ENCODE results near the gene XRCC1.

XRCC1 gene

DNA sequence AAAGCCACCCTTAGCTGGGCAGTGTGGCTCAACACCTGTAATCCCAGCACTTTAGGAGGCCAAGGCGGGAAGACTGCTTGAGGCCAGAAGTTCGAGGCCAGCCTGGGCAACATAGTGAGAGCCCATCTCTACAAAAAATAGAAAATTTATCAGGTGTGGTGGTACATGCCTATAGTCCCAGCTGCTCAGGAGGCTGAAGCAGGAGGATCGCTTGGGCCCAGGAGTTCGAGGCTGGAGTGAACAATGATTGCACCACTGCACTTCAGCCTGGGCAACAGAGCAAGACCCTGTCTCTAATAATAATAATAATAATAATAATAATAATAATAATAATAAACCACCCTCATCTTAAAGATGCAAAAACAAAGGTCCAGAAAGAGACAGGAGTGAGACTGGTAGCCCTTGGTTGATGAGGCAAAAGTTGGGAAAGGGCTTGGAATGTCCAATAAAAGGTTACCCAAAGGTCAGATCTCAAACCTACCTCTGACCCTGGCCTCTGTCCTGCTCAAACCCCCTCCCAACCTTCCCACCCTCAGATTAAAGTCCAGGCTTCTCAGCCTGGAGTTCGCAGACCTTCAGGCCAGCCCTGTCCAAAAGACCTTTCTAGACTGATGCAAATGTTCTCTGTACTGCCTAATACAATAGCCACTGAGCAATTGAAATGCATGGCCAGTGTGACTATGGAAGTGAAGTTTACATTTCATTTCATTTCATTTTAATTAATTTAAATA, 33.2 kb downstream of the XRCC1 start:
- no peaks in the 10 kb centered on the region for H3K4me1 ChIP-seq (ENCODE audit: insufficient read depth, low read length)
- H3K4me3 ChIP-seq (ENCODE audit: low read length), result no peak overlapping the region
- H3K27me3 ChIP-seq (ENCODE audit: insufficient read depth, low read length), result no peaks in the 10 kb centered on the region
- peaks cover 21% of the 10 kb centered on the region for H3K9me3 ChIP-seq (ENCODE audit: low read length)
- peaks cover 88% of the 10 kb centered on the region for H3K36me3 ChIP-seq (ENCODE audit: insufficient read depth, low read length)
- H2AFZ ChIP-seq (ENCODE audit: low read depth, low read length), result no peak overlapping the region

DNA sequence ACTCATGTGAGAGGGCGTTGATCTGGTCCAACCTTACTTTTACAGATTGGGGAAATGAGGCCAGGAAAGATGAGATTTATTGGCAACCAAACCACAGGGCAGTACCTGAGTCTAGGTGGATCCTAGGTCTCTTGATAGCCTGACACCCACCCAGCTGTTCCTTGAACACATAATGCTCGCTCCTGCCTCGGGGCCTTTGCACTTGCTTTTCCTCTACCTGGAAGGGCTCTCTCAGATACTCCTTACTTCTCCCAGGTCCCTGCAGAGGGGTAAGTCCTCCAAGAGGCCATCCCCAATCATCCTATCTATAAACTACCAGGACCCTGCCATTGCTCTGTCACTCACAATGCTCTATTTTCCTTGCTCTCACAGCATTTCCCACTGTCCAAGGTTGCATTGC, 34.9 kb downstream of the XRCC1 start:
- peaks cover 79% of the 10 kb centered on the region for H3K36me3 ChIP-seq (ENCODE audit: insufficient read depth, low read length)

DNA sequence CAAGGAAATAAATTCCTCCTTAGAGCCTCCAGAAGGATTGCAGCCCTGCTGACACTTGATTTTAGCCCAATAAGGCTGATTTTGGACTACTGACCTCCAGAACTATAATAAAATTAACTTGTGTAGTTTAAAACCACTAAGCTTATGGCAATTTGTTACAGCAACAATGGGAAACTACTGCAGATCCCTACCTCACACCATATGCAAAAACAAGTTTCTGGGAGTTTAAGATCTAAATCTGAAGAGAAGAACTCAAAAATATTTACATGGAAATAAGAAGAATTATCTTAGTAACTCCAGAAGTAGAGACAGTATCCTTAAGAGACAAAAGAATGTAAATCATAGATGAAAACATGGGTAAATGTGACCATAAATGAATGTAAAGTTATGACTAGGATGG, 36.4 kb downstream of the XRCC1 start:
- H2AFZ ChIP-seq (ENCODE audit: low read depth, low read length), result no peak overlapping the region
- H3K27me3 ChIP-seq (ENCODE audit: insufficient read depth, low read length), result no peaks in the 10 kb centered on the region
- peaks cover 21% of the 10 kb centered on the region for H3K9me3 ChIP-seq (ENCODE audit: low read length)
- no peak overlapping the region for H3K4me3 ChIP-seq (ENCODE audit: low read length)
- H3K36me3 ChIP-seq (ENCODE audit: insufficient read depth, low read length), result peaks cover 67% of the 10 kb centered on the region
- no peaks in the 10 kb centered on the region for H3K4me1 ChIP-seq (ENCODE audit: insufficient read depth, low read length)

More for the DNA sequence above, 34.9 kb downstream of the XRCC1 start:
- H3K9me3 ChIP-seq (ENCODE audit: low read length), result peaks cover 21% of the 10 kb centered on the region
- no peaks in the 10 kb centered on the region for H3K27me3 ChIP-seq (ENCODE audit: insufficient read depth, low read length)
- no peak overlapping the region for H3K4me3 ChIP-seq (ENCODE audit: low read length)
- H2AFZ ChIP-seq (ENCODE audit: low read depth, low read length), result no peak overlapping the region
- H3K4me1 ChIP-seq (ENCODE audit: insufficient read depth, low read length), result no peaks in the 10 kb centered on the region

DNA sequence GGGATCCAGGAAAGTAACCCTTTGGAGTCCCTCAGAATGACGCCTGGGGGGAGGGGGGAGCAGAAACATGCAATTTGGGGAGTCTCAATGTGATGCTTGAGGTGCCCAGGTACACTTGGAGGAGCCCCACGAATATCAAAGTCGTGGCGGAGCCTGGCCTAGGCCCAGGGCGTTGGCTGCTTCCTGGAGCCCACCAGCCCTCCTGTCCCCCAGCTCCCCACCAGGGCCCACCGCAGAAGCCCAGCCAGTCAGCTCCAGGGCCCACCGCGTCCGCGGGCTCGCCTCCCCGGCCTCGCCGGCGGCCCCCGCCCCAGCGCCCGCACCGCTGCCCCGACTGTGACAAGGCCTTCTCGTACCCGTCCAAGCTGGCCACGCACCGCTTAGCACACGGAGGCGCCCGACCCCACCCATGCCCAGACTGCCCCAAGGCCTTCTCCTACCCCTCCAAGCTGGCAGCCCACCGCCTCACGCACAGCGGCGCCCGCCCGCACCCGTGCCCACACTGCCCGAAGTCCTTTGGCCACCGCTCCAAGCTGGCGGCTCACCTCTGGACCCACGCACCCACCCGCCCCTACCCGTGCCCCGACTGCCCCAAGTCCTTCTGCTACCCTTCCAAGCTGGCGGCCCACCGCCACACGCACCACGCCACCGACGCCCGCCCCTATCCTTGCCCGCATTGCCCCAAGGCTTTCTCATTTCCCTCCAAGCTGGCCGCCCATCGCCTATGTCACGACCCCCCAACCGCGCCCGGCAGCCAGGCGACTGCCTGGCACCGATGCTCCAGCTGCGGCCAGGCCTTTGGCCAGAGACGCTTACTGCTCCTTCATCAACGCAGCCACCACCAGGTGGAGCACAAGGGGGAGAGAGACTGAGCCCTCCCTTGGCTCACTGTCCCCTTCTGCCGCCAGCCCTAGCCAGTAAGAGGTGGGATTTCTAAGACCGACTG, 40.2 kb downstream of the XRCC1 start:
- Histone ChIP-seq H3K36me3 (ENCODE audit: insufficient read depth, low read length) (peaks cover 34% of the 10 kb centered on the region), H3K27me3 (ENCODE audit: insufficient read depth, low read length) (no peaks in the 10 kb centered on the region), H3K4me1 (ENCODE audit: insufficient read depth, low read length) (peaks cover 6% of the 10 kb centered on the region), H3K9me3 (ENCODE audit: low read length) (peaks cover 16% of the 10 kb centered on the region), H3K4me3 (ENCODE audit: low read length) (no peak overlapping the region), H2AFZ (ENCODE audit: low read depth, low read length) (no peak overlapping the region)

DNA sequence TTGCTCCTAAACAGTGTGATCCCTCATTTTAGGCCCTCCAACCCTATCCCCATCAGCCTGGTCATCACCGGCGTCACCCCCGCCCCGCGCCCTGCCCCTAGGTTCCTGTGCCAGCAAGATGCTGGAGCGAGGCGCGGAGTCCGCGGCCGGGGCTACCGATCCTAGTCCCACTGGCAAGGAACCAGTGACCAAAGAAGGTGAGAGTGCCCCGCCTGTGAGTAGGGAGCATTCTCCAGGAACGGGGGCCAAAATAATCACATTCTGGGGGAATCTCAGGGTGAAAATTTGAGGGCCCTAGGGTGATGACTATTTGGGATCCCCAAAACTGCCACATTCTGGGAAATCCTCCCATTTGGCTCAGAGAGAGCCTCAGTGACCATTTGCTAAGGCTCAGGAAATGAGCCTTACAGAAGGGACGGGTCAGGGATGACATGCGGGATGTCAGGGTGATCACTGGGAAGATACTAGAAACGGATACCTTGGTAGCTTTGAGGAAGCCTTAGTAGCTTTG, 41.0 kb downstream of the XRCC1 start:
- H3K4me1 ChIP-seq (ENCODE audit: insufficient read depth, low read length), result peaks cover 6% of the 10 kb centered on the region
- no peak overlapping the region for H2AFZ ChIP-seq (ENCODE audit: low read depth, low read length)
- no peaks in the 10 kb centered on the region for H3K27me3 ChIP-seq (ENCODE audit: insufficient read depth, low read length)
- peaks cover 28% of the 10 kb centered on the region for H3K36me3 ChIP-seq (ENCODE audit: insufficient read depth, low read length)
- H3K9me3 ChIP-seq (ENCODE audit: low read length), result peaks cover 11% of the 10 kb centered on the region
- no peak overlapping the region for H3K4me3 ChIP-seq (ENCODE audit: low read length)

DNA sequence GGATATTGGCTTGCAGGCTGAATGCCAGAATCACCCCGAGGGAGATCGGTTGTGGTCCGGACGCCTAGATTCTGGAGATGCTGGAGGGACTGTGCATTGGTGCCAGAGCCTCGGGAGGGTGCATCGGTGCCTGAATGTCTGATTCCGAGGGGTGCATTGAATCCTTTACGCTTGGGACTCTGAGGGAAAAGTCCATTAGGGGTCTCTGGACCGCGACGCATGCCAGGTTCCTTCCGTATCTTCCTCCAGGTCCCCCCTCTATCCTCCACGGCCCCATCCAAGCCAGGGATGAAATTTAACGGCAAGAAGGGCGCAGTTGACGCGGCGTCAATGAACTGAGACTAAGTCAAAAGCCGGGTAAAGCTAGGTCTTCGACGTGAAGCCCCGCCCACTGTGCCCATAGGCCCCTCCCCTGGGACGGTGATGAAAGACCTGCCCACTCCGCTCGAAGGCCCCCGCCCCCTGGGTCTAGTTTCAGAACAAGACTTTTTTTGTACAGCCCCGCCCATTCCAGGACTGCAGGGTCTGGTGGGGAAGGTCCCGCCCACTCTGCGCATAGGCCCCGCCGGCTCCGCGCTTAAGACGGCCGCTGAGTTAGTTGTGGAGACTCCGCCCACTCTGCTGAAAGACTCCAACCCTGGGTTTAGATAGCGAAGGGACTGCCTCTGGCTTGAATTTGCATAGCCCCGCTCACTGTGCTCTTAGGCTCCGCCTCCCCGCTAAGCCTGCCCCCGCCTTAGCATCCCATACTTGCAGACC, 41.6 kb downstream of the XRCC1 start:
- Histone ChIP-seq H3K36me3 (ENCODE audit: insufficient read depth, low read length) (peaks cover 21% of the 10 kb centered on the region), H2AFZ (ENCODE audit: low read depth, low read length) (no peak overlapping the region), H3K9me3 (ENCODE audit: low read length) (peaks cover 5% of the 10 kb centered on the region), H3K4me3 (ENCODE audit: low read length) (peak overlapping the region; percentile 41), H3K27me3 (ENCODE audit: insufficient read depth, low read length) (no peaks in the 10 kb centered on the region), H3K4me1 (ENCODE audit: insufficient read depth, low read length) (peaks cover 6% of the 10 kb centered on the region)

DNA sequence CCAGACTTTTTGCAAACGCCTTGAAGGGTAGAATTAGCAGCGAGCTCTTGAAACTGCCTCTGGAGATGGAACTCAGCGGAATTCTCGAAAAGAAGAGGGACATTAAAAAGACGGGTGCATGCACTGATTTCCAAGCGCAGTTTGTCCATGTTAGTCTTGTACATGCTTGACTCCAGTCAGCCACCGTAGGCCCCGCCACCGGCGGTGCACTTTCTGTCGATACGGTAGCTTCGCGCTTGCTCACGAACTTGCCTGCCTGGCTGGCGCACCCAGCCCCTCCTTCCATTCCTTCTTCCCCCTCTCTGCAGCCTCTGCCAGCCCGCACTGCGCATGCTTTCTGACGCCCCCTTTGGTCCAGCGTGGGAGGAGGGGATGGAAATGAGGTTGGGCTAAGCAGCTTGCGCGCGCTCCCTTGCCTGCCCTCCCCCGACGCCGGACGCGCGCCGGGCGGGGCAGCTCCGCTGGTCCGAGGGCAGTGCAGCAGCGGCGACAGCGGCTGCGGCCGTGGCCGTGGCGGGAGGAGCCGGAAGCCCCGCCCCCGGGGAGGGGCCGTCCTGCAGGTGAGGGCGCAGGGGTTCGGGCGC, 42.3 kb downstream of the XRCC1 start, which contains the start of gene ZNF575:
Gene ZNF575 (plus strand): TSS at position 227 of the 584 bp plus-strand sequence. CDS start 1,235 bp downstream, outside the sequence.
- peaks cover 6% of the 10 kb centered on the region for H3K4me1 ChIP-seq (ENCODE audit: insufficient read depth, low read length)
- H3K4me3 ChIP-seq (ENCODE audit: low read length), result peak within 1 kb of the TSS; percentile 41
- H3K9me3 ChIP-seq (ENCODE audit: low read length), result no peaks in the 10 kb centered on the region
- peak within 1 kb of the TSS; percentile 46 for H2AFZ ChIP-seq (ENCODE audit: low read depth, low read length)
- H3K27me3 ChIP-seq (ENCODE audit: insufficient read depth, low read length), result no peaks in the 10 kb centered on the region
- peaks cover 15% of the 10 kb centered on the region for H3K36me3 ChIP-seq (ENCODE audit: insufficient read depth, low read length)

DNA sequence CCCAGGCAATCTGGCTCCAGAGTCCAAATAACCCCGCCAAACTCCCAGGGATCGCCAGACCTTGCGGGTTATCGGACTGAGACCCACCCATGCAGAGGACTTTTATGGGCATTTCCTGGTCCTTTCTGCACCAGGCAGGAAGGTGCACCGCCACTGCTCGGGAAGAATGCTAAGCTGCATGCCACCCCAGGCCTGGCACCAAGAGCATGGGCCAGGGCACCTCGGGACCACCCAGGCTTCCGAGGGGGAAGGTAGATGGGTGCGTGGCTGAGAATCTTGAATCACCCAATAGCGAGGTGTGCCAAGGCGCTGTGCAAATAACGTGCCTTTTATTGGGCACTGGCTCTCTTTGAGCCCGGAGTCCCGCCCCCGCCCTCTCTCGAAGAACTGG, 42.8 kb downstream of the XRCC1 start:
- peak overlapping the region; percentile 46 for H2AFZ ChIP-seq (ENCODE audit: low read depth, low read length)
- H3K4me3 ChIP-seq (ENCODE audit: low read length), result peak overlapping the region; percentile 41

DNA sequence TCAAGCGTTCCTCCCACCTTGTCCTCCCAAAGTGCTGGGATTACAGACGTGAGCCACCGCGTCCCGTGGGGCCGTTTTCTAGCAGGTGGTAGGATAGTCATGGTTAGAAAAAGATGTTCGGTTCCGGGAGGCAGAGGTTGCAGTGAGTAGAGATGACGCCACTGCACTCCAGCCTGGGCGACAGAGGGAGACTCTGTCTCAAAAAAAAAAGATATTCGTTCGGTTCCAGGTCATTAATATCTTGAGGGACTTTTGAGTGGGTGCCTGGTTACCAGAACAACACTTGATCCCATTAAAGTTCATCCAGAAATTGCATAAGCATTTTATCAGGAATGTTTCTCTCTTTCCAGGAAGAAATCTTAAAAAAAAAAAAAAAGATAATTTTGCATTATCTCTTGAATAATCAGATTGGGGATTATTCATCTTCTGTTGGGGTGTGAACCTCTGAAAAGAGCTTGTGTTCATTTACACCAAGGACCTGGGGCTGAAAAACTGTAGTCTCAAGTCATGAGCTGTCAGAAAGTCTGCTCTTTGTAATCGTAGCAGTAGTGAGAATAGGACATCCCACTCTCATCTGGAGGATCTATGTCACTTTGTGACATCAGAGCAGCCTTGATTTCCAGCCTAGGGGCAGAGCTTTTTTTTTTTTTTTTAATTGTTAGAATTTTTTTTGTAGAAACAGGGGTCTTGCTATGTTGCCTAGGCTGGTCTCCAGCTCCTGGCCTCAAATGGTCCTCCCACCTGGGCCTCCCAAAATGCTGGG, 47.3 kb downstream of the XRCC1 start:
- Histone ChIP-seq H3K27me3 (ENCODE audit: insufficient read depth, low read length) (no peaks in the 10 kb centered on the region), H2AFZ (ENCODE audit: low read depth, low read length) (no peak overlapping the region), H3K4me1 (ENCODE audit: insufficient read depth, low read length) (peaks cover 21% of the 10 kb centered on the region), H3K4me3 (ENCODE audit: low read length) (no peak overlapping the region), H3K36me3 (ENCODE audit: insufficient read depth, low read length) (no peaks in the 10 kb centered on the region), H3K9me3 (ENCODE audit: low read length) (no peaks in the 10 kb centered on the region)

More for the DNA sequence above, 42.8 kb downstream of the XRCC1 start:
- peaks cover 6% of the 10 kb centered on the region for H3K4me1 ChIP-seq (ENCODE audit: insufficient read depth, low read length)
- H3K27me3 ChIP-seq (ENCODE audit: insufficient read depth, low read length), result no peaks in the 10 kb centered on the region
- H3K36me3 ChIP-seq (ENCODE audit: insufficient read depth, low read length), result peaks cover 10% of the 10 kb centered on the region
- H3K9me3 ChIP-seq (ENCODE audit: low read length), result no peaks in the 10 kb centered on the region

DNA sequence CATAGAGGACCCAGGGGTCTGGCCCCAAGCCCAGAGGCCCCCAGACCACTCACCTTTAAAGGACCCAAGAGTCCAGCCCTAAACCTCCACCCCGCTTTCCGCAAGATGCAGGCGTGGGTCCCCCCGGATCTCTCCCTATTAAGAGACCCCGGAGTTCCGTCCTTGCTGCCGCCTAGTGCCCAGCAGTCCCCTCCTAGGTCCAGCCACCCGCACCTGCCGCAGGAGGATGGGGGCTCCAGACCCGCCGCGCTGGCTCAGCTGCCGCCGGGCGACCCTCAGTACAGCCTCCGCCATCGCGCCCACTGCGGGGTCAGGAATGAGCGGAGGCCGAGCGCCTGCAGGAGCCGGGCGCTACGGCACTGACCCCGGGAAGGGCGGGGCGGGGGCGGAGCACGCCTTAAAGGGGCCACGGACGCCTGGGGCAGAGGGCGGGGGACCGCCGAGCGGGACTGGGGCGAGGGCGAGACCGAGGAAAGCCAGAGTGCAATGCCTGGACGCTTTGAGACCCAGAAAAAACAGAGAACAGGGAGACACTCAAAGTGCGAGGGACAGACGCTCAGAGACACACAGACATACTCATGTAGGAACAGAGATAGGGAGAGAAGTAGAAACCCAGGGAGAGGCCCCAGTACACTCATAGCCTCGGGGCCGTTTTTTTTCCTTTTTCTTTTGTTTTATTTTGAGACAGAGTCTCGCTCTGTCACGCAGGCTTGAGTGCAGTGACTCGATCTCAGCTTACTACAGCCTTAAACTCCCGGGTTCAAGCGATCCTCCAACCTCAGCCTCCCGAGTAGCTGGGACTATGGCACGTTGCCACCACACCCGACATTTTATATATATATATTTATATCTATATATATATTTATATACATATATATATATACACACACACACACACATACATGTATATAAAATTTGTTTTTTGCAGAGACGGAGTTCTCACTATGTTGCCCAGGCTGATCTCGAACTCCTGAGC, 48.2 kb downstream of the XRCC1 start, which contains the start of gene ETHE1:
Gene ETHE1 (minus strand): TSS at position 318 of the 976 bp plus-strand sequence. CDS start 24 bp downstream, at position 294.
- peak within 1 kb of the TSS; percentile 77 for H3K4me3 ChIP-seq (ENCODE audit: low read length)
- H3K4me1 ChIP-seq (ENCODE audit: insufficient read depth, low read length), result peaks cover 15% of the 10 kb centered on the region
- H3K36me3 ChIP-seq (ENCODE audit: insufficient read depth, low read length), result no peaks in the 10 kb centered on the region
- H3K27me3 ChIP-seq (ENCODE audit: insufficient read depth, low read length), result no peaks in the 10 kb centered on the region
- no peaks in the 10 kb centered on the region for H3K9me3 ChIP-seq (ENCODE audit: low read length)
- H2AFZ ChIP-seq (ENCODE audit: low read depth, low read length), result peak within 1 kb of the TSS; percentile 58
